Lower leg skin (tissue), 4 donors: Measurements from ENCODE around the gene LRRFIP1. TPM values are rescaled to one million over a fixed set of nuclear protein-coding genes. Genes with fewer than 3 reads are reported as not detected.
A peak's percentile ranks its signal among the peaks of the same experiment; 100 is the strongest.

ENCODE experiments used
- DNase-seq, 2 donors: peaks; one replicate each; pipeline ENCODE4 v3.0.0-alpha.2; 2019; ENCODE audit warnings: low spot score in 2 of 2
- H3K4me3 ChIP-seq: fragments of 200-600 bp; sonication (generic); 2 replicates; pipeline ENCODE4 v1.5.1; 2017; ENCODE audit warnings: mild to moderate bottlenecking, low read depth; ENCODE audit not compliant: poor library complexity, severe bottlenecking
- POLR2A ChIP-seq, 2 donors: fragments of 450-650 bp; IDR thresholded peaks; one replicate each; pipeline ENCODE4 v1.6.1; 2016 to 2017; ENCODE audit warnings: antibody characterized with exemption in 2 of 2, mild to moderate bottlenecking in 1 of 2, moderate library complexity in 1 of 2
- WGBS, 2 donors: methylation state at CpG; one replicate each; pipeline ENCODE4 v1.1.5; 2018; 5-methylcytosine and 5-hydroxymethylcytosine counted together
- intact Hi-C: fragments of 100-400 bp; cut with DNase I; formaldehyde crosslinking; loops from one replicate; pipeline ENCODE4 v1.15.0; 2023; ENCODE audit warnings: low total_unique reads
- total RNA-seq, 4 donors: library from RNA; depleted of rRNA; stranded (reverse); fragments of >200 nt; gene quantifications; one replicate each; pipeline ENCODE4 v1.1.0, GENCODE V29; 2016
- TF ChIP-seq, protein P1 (sequence below), 3 donors: fragments of 450-650 bp; IDR thresholded peaks; one replicate each; pipeline ENCODE4 v1.5.1; 2016; ENCODE audit warnings: antibody characterized with exemption in 3 of 3, mild to moderate bottlenecking in 3 of 3, moderate library complexity in 2 of 3

The LRRFIP1 gene
- total RNA-seq, 4 donors from 2014 or later, result 45.5 to 88.0 (median 67.5) TPM

DNA sequence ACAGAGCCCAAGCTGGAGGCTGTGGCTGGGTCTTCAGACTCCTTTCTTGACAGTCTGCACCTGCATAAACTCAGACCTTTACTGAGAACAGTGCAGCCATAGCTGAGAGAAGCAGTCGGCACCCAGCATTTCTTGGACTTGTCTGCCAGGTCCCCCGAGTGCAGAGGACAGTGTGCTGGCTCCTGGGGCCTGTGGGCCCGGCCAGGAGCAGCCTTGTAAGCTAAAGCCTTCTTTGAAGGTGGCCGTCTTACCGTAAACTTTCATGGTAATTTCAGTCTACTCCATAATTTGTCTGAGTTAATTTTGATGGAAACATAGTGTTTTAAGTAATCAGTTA lies 70.9 kb downstream of the LRRFIP1 start:
- no peak overlapping the region for H3K4me3 ChIP-seq
- TF ChIP-seq, protein P1, sequence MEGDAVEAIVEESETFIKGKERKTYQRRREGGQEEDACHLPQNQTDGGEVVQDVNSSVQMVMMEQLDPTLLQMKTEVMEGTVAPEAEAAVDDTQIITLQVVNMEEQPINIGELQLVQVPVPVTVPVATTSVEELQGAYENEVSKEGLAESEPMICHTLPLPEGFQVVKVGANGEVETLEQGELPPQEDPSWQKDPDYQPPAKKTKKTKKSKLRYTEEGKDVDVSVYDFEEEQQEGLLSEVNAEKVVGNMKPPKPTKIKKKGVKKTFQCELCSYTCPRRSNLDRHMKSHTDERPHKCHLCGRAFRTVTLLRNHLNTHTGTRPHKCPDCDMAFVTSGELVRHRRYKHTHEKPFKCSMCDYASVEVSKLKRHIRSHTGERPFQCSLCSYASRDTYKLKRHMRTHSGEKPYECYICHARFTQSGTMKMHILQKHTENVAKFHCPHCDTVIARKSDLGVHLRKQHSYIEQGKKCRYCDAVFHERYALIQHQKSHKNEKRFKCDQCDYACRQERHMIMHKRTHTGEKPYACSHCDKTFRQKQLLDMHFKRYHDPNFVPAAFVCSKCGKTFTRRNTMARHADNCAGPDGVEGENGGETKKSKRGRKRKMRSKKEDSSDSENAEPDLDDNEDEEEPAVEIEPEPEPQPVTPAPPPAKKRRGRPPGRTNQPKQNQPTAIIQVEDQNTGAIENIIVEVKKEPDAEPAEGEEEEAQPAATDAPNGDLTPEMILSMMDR (IDR thresholded peaks at IDR 0.05), result no peak
- no peak for TF ChIP-seq POLR2A (IDR thresholded peaks at IDR 0.05)
- intact Hi-C loops, result no loop called here
- WGBS, 2 donors, result 71 to 73% methylated on average over 5 of the region's 5 CpGs
- peak in 1 of 2 donors; percentile 71 for DNase-seq

DNA sequence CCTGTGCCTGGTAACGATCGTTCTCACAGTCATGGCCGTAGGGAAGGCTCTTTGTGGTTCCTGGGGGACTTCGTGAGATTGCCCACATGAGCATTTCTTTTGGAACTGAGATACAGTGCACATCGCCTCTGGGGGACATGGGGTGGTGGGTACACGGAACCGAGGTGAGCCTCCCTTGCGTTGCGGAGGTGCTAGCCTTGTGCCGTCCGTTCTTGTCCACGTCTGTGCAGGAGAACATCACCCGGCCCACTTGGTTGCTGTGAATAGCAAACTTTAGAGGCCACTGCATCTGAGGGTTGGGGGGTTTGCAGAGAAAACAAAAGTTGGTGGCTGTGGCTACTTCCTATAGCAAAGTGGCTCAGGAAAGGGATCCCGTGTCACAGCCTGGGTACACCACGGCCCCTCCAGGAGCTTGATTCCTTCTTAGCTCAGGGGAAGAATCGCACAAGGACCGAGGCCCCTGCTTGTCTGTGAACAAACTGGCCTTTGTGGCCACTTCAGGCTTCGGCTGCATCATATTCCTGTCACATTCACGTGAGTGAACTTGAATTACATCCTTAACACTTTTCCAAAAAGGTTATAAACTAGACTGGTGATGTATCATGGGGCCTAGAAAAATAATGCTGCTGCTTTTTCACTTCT lies 72.6 kb downstream of the LRRFIP1 start:
- H3K4me3 ChIP-seq, result no peak overlapping the region
- 75 to 79% methylated on average over 18 to 19 of the region's 19 CpGs for WGBS, 2 donors
- TF ChIP-seq, protein P1 (IDR thresholded peaks at IDR 0.05), result no peak
- no peak for TF ChIP-seq POLR2A (IDR thresholded peaks at IDR 0.05)
- DNase-seq, result peak in 1 of 2 donors; percentile 84
- intact Hi-C loops, result no loop called here

- no peak overlapping the region for H3K4me3 ChIP-seq
- intact Hi-C loops, result no loop called here
- 23 to 34% methylated on average over 10 to 13 of the region's 13 CpGs for WGBS, 2 donors
- TF ChIP-seq, protein P1 (IDR thresholded peaks at IDR 0.05), result no peak
- no peak for TF ChIP-seq POLR2A (IDR thresholded peaks at IDR 0.05)
- DNase-seq, result peak in 1 of 2 donors; percentile 87
Measured at GRCh38 chr2:237700512-237701032, 73.2 kb downstream of the LRRFIP1 start.

DNA sequence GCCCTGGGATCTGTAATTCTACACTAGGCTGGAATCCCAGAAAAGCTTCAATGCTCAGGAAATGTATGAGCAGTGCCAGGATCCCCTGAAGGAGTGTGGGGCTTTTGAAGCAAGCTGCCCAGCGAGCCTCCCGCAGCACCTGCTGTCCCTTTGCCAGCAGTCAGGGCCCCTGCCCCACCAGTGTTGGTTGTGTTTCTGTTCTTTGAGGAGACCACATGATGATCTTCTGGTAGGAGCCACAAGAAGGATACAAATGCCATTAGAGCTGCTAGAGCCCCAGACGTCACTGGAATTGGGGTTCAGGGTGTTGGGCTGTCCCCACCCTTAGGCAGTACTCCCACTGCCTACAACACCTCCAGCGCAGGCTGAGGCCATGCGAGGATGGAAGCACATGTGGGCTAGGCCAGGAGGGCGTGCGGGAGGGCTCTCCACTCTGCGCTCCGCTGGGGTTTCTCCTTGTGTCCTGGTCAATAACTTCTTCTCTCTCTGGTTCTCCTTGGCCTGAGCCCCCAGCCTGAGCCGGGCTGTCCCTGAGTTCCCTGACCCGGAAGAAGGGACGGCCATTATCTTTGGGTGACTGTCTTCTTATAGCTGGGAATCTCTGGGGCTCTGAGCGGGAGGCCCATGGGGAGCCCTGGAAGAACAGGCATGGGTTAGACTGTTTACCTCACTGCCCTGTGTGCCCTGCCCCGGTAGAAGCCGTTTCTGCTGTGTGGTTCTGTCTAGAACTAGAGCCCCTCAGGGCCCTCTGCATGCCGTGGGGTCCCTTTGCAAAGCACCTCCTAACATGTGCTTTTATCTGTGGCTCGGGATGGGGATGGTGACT lies 73.9 kb downstream of the LRRFIP1 start:
- peak in 1 of 2 donors; percentile 84 for DNase-seq
- WGBS, 2 donors, result 69 to 77% methylated on average over 17 of the region's 17 CpGs
- TF ChIP-seq POLR2A (IDR thresholded peaks at IDR 0.05), result no peak
- TF ChIP-seq, protein P1 (IDR thresholded peaks at IDR 0.05), result no peak
- no peak overlapping the region for H3K4me3 ChIP-seq
- intact Hi-C loops, result no loop called here

DNA sequence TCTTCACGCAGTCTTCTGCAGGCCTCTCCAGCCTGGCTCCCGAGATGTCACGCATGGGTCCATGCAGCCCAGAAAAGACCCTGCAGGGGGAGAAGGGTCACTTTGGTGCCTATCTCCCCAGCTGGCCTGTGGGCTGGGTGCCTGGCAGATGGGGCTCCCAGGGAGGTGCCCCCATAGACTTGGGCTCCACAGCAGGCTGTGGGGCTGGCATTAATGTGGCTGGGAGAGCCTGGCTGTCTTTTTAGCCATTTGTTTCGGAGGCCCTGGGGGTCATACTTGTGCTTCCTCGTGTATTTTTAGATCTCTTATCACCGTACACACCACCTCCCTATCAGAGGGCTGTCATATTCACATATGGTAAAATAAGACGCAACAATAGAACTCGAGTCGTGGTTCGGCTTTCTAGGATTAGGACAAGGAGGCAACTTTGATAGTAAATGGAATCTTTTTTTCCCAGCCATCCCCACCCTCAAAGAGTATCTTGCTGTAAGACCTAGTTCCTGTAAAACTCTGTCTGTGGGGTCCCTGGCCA lies 74.5 kb downstream of the LRRFIP1 start:
- 61 to 64% methylated on average over 10 of the region's 10 CpGs for WGBS, 2 donors
- intact Hi-C loops, result no loop called here
- DNase-seq, result peak in 1 of 2 donors; percentile 72
- no peak overlapping the region for H3K4me3 ChIP-seq
- TF ChIP-seq, protein P1 (IDR thresholded peaks at IDR 0.05), result no peak
- TF ChIP-seq POLR2A (IDR thresholded peaks at IDR 0.05), result no peak
